H1 (cell line): ENCODE measurements around the gene SLC23A2. TPM values are rescaled to one million over a fixed set of nuclear protein-coding genes. Genes with fewer than 3 reads are reported as not detected.

ENCODE experiments used
- CTCF ChIA-PET: fragments of 300-600 bp; sonication (Branson Sonifier 250); formaldehyde crosslinking; loops from one replicate; lab custom pipeline; 2021; ENCODE audit not compliant: partially characterized antibody; lab: Charles Lee
- POLR2A ChIA-PET: fragments of 300-600 bp; sonication (Branson Sonifier 250); formaldehyde crosslinking; loops from one replicate; lab custom pipeline; 2021; ENCODE audit warnings: inconsistent platforms; ENCODE audit not compliant: partially characterized antibody; lab: Charles Lee
- DNase-seq, 2 experiments: peaks; one replicate each; pipeline versions ENCODE4 v3.0.0 to v3.0.0-alpha.2; 2010 to 2022; ENCODE audit warnings: low spot score in 2 of 2, low read depth in 1 of 2, mixed read lengths in 1 of 2
- FAIRE-seq: peaks from 2 replicates; lab custom pipeline; 2011; peaks lifted over from hg19 to GRCh38; lab: Jason Lieb, UNC
- H2AFZ ChIP-seq: 2 replicates; pipeline ENCODE4 v1.8.1; 2012; ENCODE audit warnings: low read length, inconsistent platforms
- H2AK5ac ChIP-seq: 2 replicates; pipeline ENCODE4 v1.6.1; 2013; ENCODE audit warnings: low read depth, low read length
- H2BK120ac ChIP-seq: replicated peaks from 2 replicates; pipeline ENCODE3; 2013; ENCODE audit warnings: low read depth, low read length, inconsistent platforms
- H2BK12ac ChIP-seq: 2 replicates; pipeline ENCODE4 v1.6.1; 2013; ENCODE audit warnings: low read depth, low read length
- H2BK15ac ChIP-seq: 2 replicates; pipeline ENCODE4 v1.6.1; 2013; ENCODE audit warnings: low read length
- H2BK20ac ChIP-seq: 2 replicates; pipeline ENCODE4 v1.6.1; 2013; ENCODE audit warnings: low read length
- H2BK5ac ChIP-seq: 2 replicates; pipeline ENCODE4 v1.6.1; 2013; ENCODE audit warnings: low read depth, low read length
- H3K14ac ChIP-seq: 2 replicates; pipeline ENCODE4 v1.6.1; 2013; ENCODE audit warnings: inconsistent platforms; ENCODE audit not compliant: insufficient read length
- H3K18ac ChIP-seq: 2 replicates; pipeline ENCODE4 v1.6.1; 2013; ENCODE audit warnings: low read length; ENCODE audit errors: extremely low read depth
- H3K23ac ChIP-seq: 2 replicates; pipeline ENCODE4 v1.6.1; 2013; ENCODE audit warnings: inconsistent platforms; ENCODE audit not compliant: insufficient read length
- H3K23me2 ChIP-seq: 2 replicates; pipeline ENCODE4 v1.6.1; 2013; ENCODE audit warnings: low read depth, low read length
- H3K27ac ChIP-seq: 2 replicates; pipeline ENCODE4 v1.6.1; 2011; ENCODE audit warnings: low read depth, low read length, inconsistent platforms
- H3K27me3 ChIP-seq, 4 experiments: replicated peaks in 1 of 4; 1 replicate in 1 of 4; 2 replicates in 3 of 4; pipeline versions ENCODE4 v1.6.1 to v1.8.1; 2011 to 2013; ENCODE audit warnings: low read length in 3 of 4, mild to moderate bottlenecking in 3 of 4, inconsistent platforms in 2 of 4, mixed read lengths in 2 of 4, moderate library complexity in 1 of 4; ENCODE audit not compliant: control insufficient read depth in 3 of 4, insufficient read depth in 3 of 4; ENCODE audit errors: extremely low read depth in 1 of 4
- H3K36me3 ChIP-seq, 4 experiments: 2 replicates each; pipeline versions ENCODE4 v1.6.1 to v1.8.1; 2011 to 2013; ENCODE audit warnings: mild to moderate bottlenecking in 4 of 4, low read length in 3 of 4, moderate library complexity in 2 of 4, control low read depth in 1 of 4, inconsistent platforms in 1 of 4; ENCODE audit not compliant: insufficient read depth in 4 of 4, control insufficient read depth in 2 of 4
- H3K4ac ChIP-seq: replicated peaks from 2 replicates; pipeline ENCODE3; 2013; ENCODE audit warnings: low read length, low read depth, mixed read lengths, inconsistent platforms; ENCODE audit not compliant: insufficient read length
- H3K4me1 ChIP-seq, 4 experiments: replicated peaks in 1 of 4; 1 replicate in 1 of 4; 2 replicates in 3 of 4; pipeline versions ENCODE4 v1.6.1 to v1.8.1; 2011 to 2013; ENCODE audit warnings: low read length in 3 of 4, inconsistent platforms in 2 of 4, mixed read lengths in 1 of 4; ENCODE audit not compliant: insufficient read depth in 4 of 4, control insufficient read depth in 3 of 4
- H3K4me2 ChIP-seq, 2 experiments: 2 replicates each; pipeline versions ENCODE4 v1.6.1 to v1.8.1; 2011 to 2013; ENCODE audit warnings: low read depth in 2 of 2, low read length in 2 of 2, control low read depth in 1 of 2, inconsistent platforms in 1 of 2, mild to moderate bottlenecking in 1 of 2; ENCODE audit not compliant: insufficient read depth in 1 of 2
- H3K4me3 ChIP-seq, 4 experiments: fragments of 200-600, 300-600 bp in 1 of 4; sonication (generic), shearing (Covaris generic), sonication (Bioruptor Twin) in 1 of 4; 2 replicates each; pipeline versions ENCODE4 v1.5.1 to v1.8.1; 2011 to 2016; ENCODE audit warnings: low read length in 4 of 4, low read depth in 3 of 4, control low read depth in 2 of 4, inconsistent platforms in 2 of 4, mild to moderate bottlenecking in 2 of 4, mixed read lengths in 1 of 4, moderate library complexity in 1 of 4; ENCODE audit not compliant: insufficient read depth in 2 of 4; ENCODE audit errors: extremely low read depth in 1 of 4
- H3K56ac ChIP-seq: replicated peaks from 2 replicates; pipeline ENCODE3; 2013; ENCODE audit warnings: low read depth, mild to moderate bottlenecking, mixed read lengths, low read length, inconsistent platforms; ENCODE audit not compliant: insufficient read length
- H3K79me1 ChIP-seq: 2 replicates; pipeline ENCODE4 v1.6.1; 2013; ENCODE audit warnings: low read depth, low read length, control low read depth
- H3K79me2 ChIP-seq, 2 experiments: 2 replicates each; pipeline versions ENCODE4 v1.6.1 to v1.8.1; 2012 to 2013; ENCODE audit warnings: low read length in 2 of 2, mild to moderate bottlenecking in 2 of 2, inconsistent platforms in 1 of 2; ENCODE audit not compliant: insufficient read depth in 2 of 2, control insufficient read depth in 1 of 2
- H3K9ac ChIP-seq, 4 experiments: replicated peaks in 1 of 4; 1 replicate in 1 of 4; 2 replicates in 3 of 4; pipeline versions ENCODE4 v1.6.1 to v1.8.1; 2011 to 2013; ENCODE audit warnings: low read depth in 3 of 4, low read length in 3 of 4, control low read depth in 2 of 4, mild to moderate bottlenecking in 2 of 4, moderate library complexity in 2 of 4, inconsistent platforms in 1 of 4; ENCODE audit errors: extremely low read depth in 1 of 4
- H3K9me3 ChIP-seq, 2 experiments: 2 replicates each; pipeline versions ENCODE4 v1.6.1 to v1.8.1; 2012 to 2013; ENCODE audit warnings: mild to moderate bottlenecking in 2 of 2, moderate library complexity in 2 of 2, control low read depth in 1 of 2, inconsistent platforms in 1 of 2, low read depth in 1 of 2, low read length in 1 of 2, mixed read lengths in 1 of 2; ENCODE audit not compliant: insufficient read depth in 2 of 2
- H4K20me1 ChIP-seq, 2 experiments: replicated peaks in 1 of 2; 2 replicates each; pipeline versions ENCODE3 to v1.8.1; 2011 to 2013; ENCODE audit warnings: inconsistent platforms in 2 of 2, low read length in 2 of 2, mild to moderate bottlenecking in 1 of 2; ENCODE audit not compliant: insufficient read depth in 2 of 2, control insufficient read depth in 1 of 2
- H4K5ac ChIP-seq: 2 replicates; pipeline ENCODE4 v1.6.1; 2013; ENCODE audit warnings: low read length, low read depth, mixed read lengths, inconsistent platforms; ENCODE audit not compliant: insufficient read length
- H4K8ac ChIP-seq: 2 replicates; pipeline ENCODE4 v1.8.0; 2013; ENCODE audit warnings: mild to moderate bottlenecking, moderate library complexity, low read length, inconsistent platforms; ENCODE audit not compliant: insufficient read depth; ENCODE audit errors: extremely low read depth
- H4K91ac ChIP-seq: replicated peaks from 2 replicates; pipeline ENCODE3; 2013; ENCODE audit warnings: low read length, mixed read lengths, inconsistent platforms; ENCODE audit not compliant: insufficient read length
- BRCA1 ChIP-seq: IDR thresholded peaks from 2 replicates; pipeline ENCODE4 v1.6.1; 2012; ENCODE audit warnings: low read depth, low read length, improper control_type of control experiment
- CTBP2 ChIP-seq: IDR thresholded peaks from 2 replicates; pipeline ENCODE4 v1.7.0; 2011; ENCODE audit warnings: borderline replicate concordance, mild to moderate bottlenecking, moderate library complexity, mixed read lengths, low read length; ENCODE audit not compliant: insufficient read depth, insufficient read length
- EP300 ChIP-seq, 2 experiments: IDR thresholded peaks; 1 replicate in 1 of 2; 2 replicates in 1 of 2; pipeline ENCODE4 v1.6.1; 2011 to 2012; ENCODE audit warnings: low read depth in 2 of 2, low read length in 2 of 2, mild to moderate bottlenecking in 2 of 2, borderline replicate concordance in 1 of 2, inconsistent platforms in 1 of 2, moderate library complexity in 1 of 2
- EZH2 ChIP-seq: fragments of 200-600 bp; sonication (generic); IDR thresholded peaks from 2 replicates; pipeline ENCODE4 v1.7.1; 2012; ENCODE audit warnings: low read depth, mild to moderate bottlenecking, moderate library complexity, low read length, inconsistent platforms; ENCODE audit not compliant: severe bottlenecking
- JUND ChIP-seq: IDR thresholded peaks from 2 replicates; pipeline ENCODE4 v1.6.1; 2011; ENCODE audit warnings: mild to moderate bottlenecking, improper control_type of control experiment, low read length
- SP4 ChIP-seq: IDR thresholded peaks from 2 replicates; pipeline ENCODE4 v1.6.1; 2012; ENCODE audit warnings: low read length, inconsistent platforms
- SUZ12 ChIP-seq: fragments of 200-600 bp; sonication (generic); IDR thresholded peaks from 2 replicates; pipeline ENCODE4 v1.6.1; 2012; ENCODE audit warnings: mild to moderate bottlenecking, inconsistent platforms, low read length, moderate library complexity, mixed read lengths
- TAF7 ChIP-seq: optimal IDR thresholded peaks from 2 replicates; pipeline ENCODE3; 2011; ENCODE audit warnings: low read depth, mild to moderate bottlenecking, inconsistent platforms, low read length, moderate library complexity, borderline replicate concordance
- TEAD4 ChIP-seq: IDR thresholded peaks from 2 replicates; pipeline ENCODE4 v1.6.1; 2012; ENCODE audit warnings: low read depth, low read length, inconsistent platforms, mixed read lengths
- WGBS, 2 experiments: shearing (Covaris generic) in 1 of 2; methylation state at CpG; one replicate each; pipeline versions ENCODE4 v1.1.6 to v1.1.7; 2013 to 2015; ENCODE audit warnings: low lambda C conversion rate in 2 of 2, mixed read lengths in 2 of 2, inconsistent platforms in 1 of 2, low coverage in 1 of 2, missing lambda C conversion rate in 1 of 2; ENCODE audit not compliant: insufficient replicate concordance in 2 of 2, insufficient coverage in 1 of 2, insufficient read length in 1 of 2; ENCODE audit errors: extremely low coverage in 1 of 2, missing lambda C conversion rate in 1 of 2; 5-methylcytosine and 5-hydroxymethylcytosine counted together
- polyA plus RNA-seq, 7 experiments: library from polyadenylated mRNA; depleted of rRNA in 3 of 7; stranded (reverse) in 5 of 7; unstranded in 2 of 7; fragments of >200 nt in 5 of 7; fragments of 200-250 nt in 2 of 7; gene quantifications; 1 replicate in 5 of 7; 2 replicates in 1 of 7; 4 replicates in 1 of 7; pipeline versions ENCODE4 v1.2.1 to v1.2.3, GENCODE V29; 2011 to 2013; ENCODE audit warnings: missing spikeins in 2 of 7, mixed read lengths in 2 of 7
- total RNA-seq: library from RNA; stranded (reverse); fragmentation: NEBNext Ultra II Directional; extraction: Animal tissue kit (Norgen Biotek cat#: 25700); gene quantifications from 2 replicates; pipeline ENCODE4 v1.2.1, GENCODE V29; 2021
- TF ChIP-seq, protein P1 (sequence below): IDR thresholded peaks from 2 replicates; pipeline ENCODE4 v1.6.1; 2012; ENCODE audit warnings: inconsistent platforms
- TF ChIP-seq, protein P2 (sequence below), 3 experiments: IDR thresholded peaks; 1 replicate in 2 of 3; 2 replicates in 1 of 3; pipeline versions ENCODE4 v1.5.1 to v1.6.1; 2011; ENCODE audit warnings: low read length in 3 of 3, mild to moderate bottlenecking in 3 of 3, inconsistent platforms in 2 of 3, low read depth in 1 of 3, moderate library complexity in 1 of 3; ENCODE audit not compliant: insufficient read depth in 1 of 3; ENCODE audit errors: control extremely low read depth in 1 of 3

Gene SLC23A2
- total and polyA plus RNA-seq, 2 of the 8 experiments (the other 6 are each of a cell fraction or from before 2014, with no cell fraction given) = 17.0 to 18.6 TPM

DNA sequence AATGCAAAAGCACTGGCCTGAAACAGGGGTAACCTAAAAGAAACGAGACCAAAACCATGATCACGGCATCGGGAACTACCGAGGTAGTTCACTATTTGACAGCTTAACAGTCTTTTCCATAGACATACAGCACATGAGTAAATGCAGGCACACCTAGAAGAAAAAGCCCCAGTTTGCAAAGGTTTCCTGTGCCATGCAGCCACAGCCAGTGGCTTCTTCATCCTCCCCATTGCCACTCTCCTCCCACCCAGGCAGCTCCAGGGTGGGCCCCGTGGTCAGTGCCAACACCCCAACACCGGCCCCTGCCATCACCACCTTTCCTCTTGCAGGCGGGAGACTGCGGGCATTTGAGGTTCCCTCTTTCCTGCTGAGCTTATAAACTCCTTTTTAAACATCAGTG lies 115.4 kb downstream of the SLC23A2 start:
- H4K20me1 ChIP-seq = no peaks in the 10 kb centered on the region
- H3K18ac ChIP-seq = no peak overlapping the region
- DNase-seq (no peak), FAIRE-seq (no peak)
- H2BK5ac ChIP-seq = no peak overlapping the region
- ChIA-PET CTCF (interaction anchor here (1.0 to 1.2 kb wide), 3 partner anchors 12 to 144 kb away, joined by 3 read pairs; no protein-coding TSS in a partner anchor), POLR2A (no interaction called here)
- no peak overlapping the region for H2BK20ac ChIP-seq
- no peak overlapping the region for H4K5ac ChIP-seq
- no peak overlapping the region for H2AFZ ChIP-seq
- H4K91ac ChIP-seq = no peak overlapping the region
- H3K27me3 ChIP-seq = no peaks in the 10 kb centered on the region
- H3K9me3 ChIP-seq = no peaks in the 10 kb centered on the region
- H2BK15ac ChIP-seq = no peak overlapping the region
- H3K79me2 ChIP-seq = no peaks in the 10 kb centered on the region
- no peak overlapping the region for H2BK120ac ChIP-seq
- H3K4me1 ChIP-seq = no peaks in the 10 kb centered on the region
- H3K23me2 ChIP-seq = no peaks in the 10 kb centered on the region; the same call in 1 of the 2 replicates
- no peaks in the 10 kb centered on the region; a peak in 2 of 8 replicates for H3K36me3 ChIP-seq
- H3K27ac ChIP-seq = no peak overlapping the region
- H3K56ac ChIP-seq = no peak overlapping the region
- H3K4me3 ChIP-seq = no peak overlapping the region
- no peak overlapping the region for H4K8ac ChIP-seq
- no peak overlapping the region for H3K4me2 ChIP-seq
- WGBS, 2 experiments = 86% methylated on average over 8 of the region's 8 CpGs; no CpG with 5 or more reads in 1 of the 2 experiments
- H3K9ac ChIP-seq = no peak overlapping the region
- 0 out of 2 replicates have a peak, but pooled peaks cover 2% of the 10 kb centered on the region for H3K79me1 ChIP-seq
- H2BK12ac ChIP-seq = no peak overlapping the region
- no peak overlapping the region for H3K4ac ChIP-seq
- H3K23ac ChIP-seq = no peak overlapping the region
- H3K14ac ChIP-seq = no peak overlapping the region
- H2AK5ac ChIP-seq = no peak overlapping the region
- TF ChIP-seq EZH2 (no peak), BRCA1 (no peak), TEAD4 (no peak), SP4 (no peak), CTBP2 (no peak), TAF7 (no peak), EP300 (IDR thresholded peaks at IDR 0.05; ENCODE audit: borderline replicate concordance in 1 of 2, low read depth in 2 of 2, low read length in 2 of 2) (no peak), JUND (no peak), SUZ12 (no peak)
- TF ChIP-seq, protein P1, sequence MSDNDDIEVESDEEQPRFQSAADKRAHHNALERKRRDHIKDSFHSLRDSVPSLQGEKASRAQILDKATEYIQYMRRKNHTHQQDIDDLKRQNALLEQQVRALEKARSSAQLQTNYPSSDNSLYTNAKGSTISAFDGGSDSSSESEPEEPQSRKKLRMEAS = no peak
- TF ChIP-seq, protein P2, sequence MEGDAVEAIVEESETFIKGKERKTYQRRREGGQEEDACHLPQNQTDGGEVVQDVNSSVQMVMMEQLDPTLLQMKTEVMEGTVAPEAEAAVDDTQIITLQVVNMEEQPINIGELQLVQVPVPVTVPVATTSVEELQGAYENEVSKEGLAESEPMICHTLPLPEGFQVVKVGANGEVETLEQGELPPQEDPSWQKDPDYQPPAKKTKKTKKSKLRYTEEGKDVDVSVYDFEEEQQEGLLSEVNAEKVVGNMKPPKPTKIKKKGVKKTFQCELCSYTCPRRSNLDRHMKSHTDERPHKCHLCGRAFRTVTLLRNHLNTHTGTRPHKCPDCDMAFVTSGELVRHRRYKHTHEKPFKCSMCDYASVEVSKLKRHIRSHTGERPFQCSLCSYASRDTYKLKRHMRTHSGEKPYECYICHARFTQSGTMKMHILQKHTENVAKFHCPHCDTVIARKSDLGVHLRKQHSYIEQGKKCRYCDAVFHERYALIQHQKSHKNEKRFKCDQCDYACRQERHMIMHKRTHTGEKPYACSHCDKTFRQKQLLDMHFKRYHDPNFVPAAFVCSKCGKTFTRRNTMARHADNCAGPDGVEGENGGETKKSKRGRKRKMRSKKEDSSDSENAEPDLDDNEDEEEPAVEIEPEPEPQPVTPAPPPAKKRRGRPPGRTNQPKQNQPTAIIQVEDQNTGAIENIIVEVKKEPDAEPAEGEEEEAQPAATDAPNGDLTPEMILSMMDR (IDR thresholded peaks at IDR 0.05; ENCODE audit: control extremely low read depth in 1 of 3, insufficient read depth in 1 of 3, low read depth in 1 of 3, low read length in 3 of 3) = no peak
